ENCODE measurements around the gene OBSCN. TPM values are rescaled to one million over a fixed set of nuclear protein-coding genes. Genes with fewer than 3 reads are reported as not detected.
A peak's percentile ranks its signal among the peaks of the same experiment; 100 is the strongest.
"Not testable (repeated sequence)": the region's sequence is repeated elsewhere in the genome, so short reads cannot be mapped to it uniquely, and the experiment has no call there.

Gene OBSCN
- total RNA-seq, 1 donor from 2014 or later, result 7.6 TPM

GRCh38 chr1:228238461-228238860, 30.6 kb downstream of the OBSCN start:
- TF ChIP-seq, protein P1, sequence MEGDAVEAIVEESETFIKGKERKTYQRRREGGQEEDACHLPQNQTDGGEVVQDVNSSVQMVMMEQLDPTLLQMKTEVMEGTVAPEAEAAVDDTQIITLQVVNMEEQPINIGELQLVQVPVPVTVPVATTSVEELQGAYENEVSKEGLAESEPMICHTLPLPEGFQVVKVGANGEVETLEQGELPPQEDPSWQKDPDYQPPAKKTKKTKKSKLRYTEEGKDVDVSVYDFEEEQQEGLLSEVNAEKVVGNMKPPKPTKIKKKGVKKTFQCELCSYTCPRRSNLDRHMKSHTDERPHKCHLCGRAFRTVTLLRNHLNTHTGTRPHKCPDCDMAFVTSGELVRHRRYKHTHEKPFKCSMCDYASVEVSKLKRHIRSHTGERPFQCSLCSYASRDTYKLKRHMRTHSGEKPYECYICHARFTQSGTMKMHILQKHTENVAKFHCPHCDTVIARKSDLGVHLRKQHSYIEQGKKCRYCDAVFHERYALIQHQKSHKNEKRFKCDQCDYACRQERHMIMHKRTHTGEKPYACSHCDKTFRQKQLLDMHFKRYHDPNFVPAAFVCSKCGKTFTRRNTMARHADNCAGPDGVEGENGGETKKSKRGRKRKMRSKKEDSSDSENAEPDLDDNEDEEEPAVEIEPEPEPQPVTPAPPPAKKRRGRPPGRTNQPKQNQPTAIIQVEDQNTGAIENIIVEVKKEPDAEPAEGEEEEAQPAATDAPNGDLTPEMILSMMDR (IDR thresholded peaks at IDR 0.05; ENCODE audit: insufficient read depth, low read length, severe bottlenecking), result no peak
- Histone ChIP-seq H3K27me3 (ENCODE audit: control insufficient read depth, insufficient read depth, low read length) (no peaks in the 10 kb centered on the region), H3K36me3 (ENCODE audit: control insufficient read depth, insufficient read depth, low read length) (no peaks in the 10 kb centered on the region), H3K4me3 (ENCODE audit: low read depth, low read length) (no peak overlapping the region)
- DNase-seq (ENCODE audit: low read depth) (no peak), FAIRE-seq (peak; percentile 95)

DNA sequence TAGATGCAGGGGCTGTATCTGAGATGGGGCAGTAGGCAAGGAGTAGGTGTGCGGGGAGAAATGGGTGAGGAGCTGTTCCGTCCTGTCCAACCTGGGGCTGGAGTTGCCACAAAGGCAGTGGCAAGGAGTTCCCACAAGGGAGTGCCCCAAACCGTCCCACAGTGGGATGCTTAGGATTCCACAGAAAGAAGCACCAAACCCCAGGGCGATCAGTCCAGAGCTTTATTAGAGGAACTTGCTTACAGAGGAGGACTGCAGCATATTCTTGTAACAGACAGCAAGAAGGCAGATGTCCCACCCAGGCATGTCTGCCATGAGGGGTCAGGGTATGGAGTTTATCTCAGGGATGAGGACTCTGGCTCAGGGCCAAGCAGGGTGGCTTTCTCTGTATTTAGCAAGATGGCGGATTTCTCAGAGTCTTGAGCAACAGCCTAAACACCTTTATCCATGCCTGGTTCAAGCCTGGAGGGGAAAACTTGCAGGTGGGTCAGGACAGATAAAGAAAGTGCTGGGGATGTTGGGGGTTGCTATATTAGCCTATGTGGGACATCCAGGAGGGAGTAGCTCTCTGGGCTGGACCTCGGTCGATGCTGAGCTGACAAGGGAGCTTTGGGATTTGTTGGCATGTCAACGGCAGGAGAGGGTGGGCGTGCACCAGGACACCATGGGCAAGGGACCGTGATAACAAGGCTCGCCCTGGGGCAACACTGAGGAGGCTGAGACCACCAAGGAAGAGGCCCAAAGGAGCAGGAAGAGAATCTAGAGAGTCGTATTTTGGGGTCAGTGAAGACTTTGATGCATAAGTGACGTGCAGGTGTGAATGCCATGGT, 32.8 kb downstream of the OBSCN start:
- peak; percentile 28 for FAIRE-seq
- DNase-seq (ENCODE audit: low read depth), result no peak
- H3K36me3 ChIP-seq (ENCODE audit: control insufficient read depth, insufficient read depth, low read length), result peaks cover 4% of the 10 kb centered on the region
- TF ChIP-seq, protein P1 (IDR thresholded peaks at IDR 0.05; ENCODE audit: insufficient read depth, low read length, severe bottlenecking), result no peak
- H3K4me3 ChIP-seq (ENCODE audit: low read depth, low read length), result no peak overlapping the region
- no peaks in the 10 kb centered on the region for H3K27me3 ChIP-seq (ENCODE audit: control insufficient read depth, insufficient read depth, low read length)

GRCh38 chr1:228241259-228241658, 33.4 kb downstream of the OBSCN start:
- DNase-seq (ENCODE audit: low read depth) (no peak), FAIRE-seq (no peak)
- Histone ChIP-seq H3K36me3 (ENCODE audit: control insufficient read depth, insufficient read depth, low read length) (peaks cover 4% of the 10 kb centered on the region), H3K4me3 (ENCODE audit: low read depth, low read length) (no peak overlapping the region), H3K27me3 (ENCODE audit: control insufficient read depth, insufficient read depth, low read length) (no peaks in the 10 kb centered on the region)
- TF ChIP-seq, protein P1 (IDR thresholded peaks at IDR 0.05; ENCODE audit: insufficient read depth, low read length, severe bottlenecking), result no peak

GRCh38 chr1:228242409-228242808, 34.6 kb downstream of the OBSCN start:
- H3K4me3 ChIP-seq (ENCODE audit: low read depth, low read length), result no peak overlapping the region
- no peaks in the 10 kb centered on the region for H3K27me3 ChIP-seq (ENCODE audit: control insufficient read depth, insufficient read depth, low read length)
- no peak for FAIRE-seq
- TF ChIP-seq, protein P1 (IDR thresholded peaks at IDR 0.05; ENCODE audit: insufficient read depth, low read length, severe bottlenecking), result no peak
- no peak for DNase-seq (ENCODE audit: low read depth)
- peaks cover 12% of the 10 kb centered on the region for H3K36me3 ChIP-seq (ENCODE audit: control insufficient read depth, insufficient read depth, low read length)

DNA sequence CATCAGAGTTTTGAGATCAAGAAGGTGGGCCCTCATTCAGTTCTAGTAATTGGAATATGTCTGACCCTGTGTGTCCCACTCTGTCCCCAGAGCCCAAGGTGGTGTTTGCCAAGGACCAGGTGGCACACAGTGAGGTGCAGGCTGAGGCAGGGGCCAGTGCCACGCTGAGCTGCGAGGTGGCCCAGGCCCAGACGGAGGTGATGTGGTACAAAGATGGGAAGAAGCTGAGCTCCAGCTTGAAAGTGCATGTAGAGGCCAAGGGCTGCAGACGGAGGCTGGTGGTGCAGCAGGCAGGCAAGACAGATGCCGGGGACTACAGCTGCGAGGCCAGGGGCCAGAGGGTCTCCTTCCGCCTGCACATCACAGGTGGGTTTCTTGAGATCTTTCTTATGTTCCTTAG, 35.2 kb downstream of the OBSCN start:
- FAIRE-seq, result no peak
- TF ChIP-seq, protein P1 (IDR thresholded peaks at IDR 0.05; ENCODE audit: insufficient read depth, low read length, severe bottlenecking), result no peak
- H3K36me3 ChIP-seq (ENCODE audit: control insufficient read depth, insufficient read depth, low read length), result peaks cover 13% of the 10 kb centered on the region
- no peaks in the 10 kb centered on the region for H3K27me3 ChIP-seq (ENCODE audit: control insufficient read depth, insufficient read depth, low read length)
- no peak overlapping the region for H3K4me3 ChIP-seq (ENCODE audit: low read depth, low read length)
- no peak for DNase-seq (ENCODE audit: low read depth)

GRCh38 chr1:228243989-228244388, 36.1 kb downstream of the OBSCN start:
- peaks cover 13% of the 10 kb centered on the region for H3K36me3 ChIP-seq (ENCODE audit: control insufficient read depth, insufficient read depth, low read length)
- not testable (repeated sequence) for FAIRE-seq; DNase-seq (ENCODE audit: low read depth); H3K27me3 ChIP-seq (ENCODE audit: control insufficient read depth, insufficient read depth, low read length); H3K4me3 ChIP-seq (ENCODE audit: low read depth, low read length)
